NCI-H345 (cell line): Measurements from ENCODE around the gene SMIM35.

Experiments used
- DNase-seq: peaks from one replicate; lab custom pipeline; 2025; lab: John Stamatoyannopoulos, UW

The SMIM35 gene

GRCh38 chr11:118002541-118003423, 84.0 kb downstream of the SMIM35 start:
- DNase-seq: no peak

GRCh38 chr11:118002010-118002540, 84.7 kb downstream of the SMIM35 start:
- DNase-seq: no peak

GRCh38 chr11:118001494-118001971, 85.2 kb downstream of the SMIM35 start:
- DNase-seq: no peak

- no peak for DNase-seq
Measured at GRCh38 chr11:118000850-118001228, 85.9 kb downstream of the SMIM35 start.

GRCh38 chr11:118000067-118000849, 86.5 kb downstream of the SMIM35 start:
- no peak for DNase-seq

- no peak for DNase-seq
Measured at GRCh38 chr11:117999354-117999993, 87.3 kb downstream of the SMIM35 start.

GRCh38 chr11:117998664-117999353, 88.0 kb downstream of the SMIM35 start:
- DNase-seq: no peak

- DNase-seq: no peak
Measured at GRCh38 chr11:117997823-117998579, 88.8 kb downstream of the SMIM35 start.

- no peak for DNase-seq
Measured at GRCh38 chr11:117997406-117997805, 89.4 kb downstream of the SMIM35 start.

- no peak for DNase-seq
Measured at GRCh38 chr11:117996058-117996457, 90.7 kb downstream of the SMIM35 start.

GRCh38 chr11:117995472-117995871, 91.3 kb downstream of the SMIM35 start:
- no peak for DNase-seq

- DNase-seq: no peak
Measured at GRCh38 chr11:117993988-117994745, 92.6 kb downstream of the SMIM35 start.

GRCh38 chr11:117992620-117993019, 94.1 kb downstream of the SMIM35 start:
- no peak for DNase-seq

GRCh38 chr11:117992136-117992535, 94.6 kb downstream of the SMIM35 start:
- DNase-seq: no peak

- DNase-seq: no peak
Measured at GRCh38 chr11:117989351-117990102, 97.2 kb downstream of the SMIM35 start.

- DNase-seq: no peak
Measured at GRCh38 chr11:117986981-117987574, 99.7 kb downstream of the SMIM35 start.

GRCh38 chr11:117985953-117986887, 100.5 kb downstream of the SMIM35 start, which contains the start of gene IL10RA:
Gene IL10RA, plus strand, starts transcription at chr11:117986394. Its CDS starts 74 bp downstream, at chr11:117986468.
- DNase-seq: peak; percentile 66

GRCh38 chr11:117984476-117984875, 102.3 kb downstream of the SMIM35 start:
- DNase-seq: no peak
